ENCODE data around the gene CPAMD8.

DNA sequence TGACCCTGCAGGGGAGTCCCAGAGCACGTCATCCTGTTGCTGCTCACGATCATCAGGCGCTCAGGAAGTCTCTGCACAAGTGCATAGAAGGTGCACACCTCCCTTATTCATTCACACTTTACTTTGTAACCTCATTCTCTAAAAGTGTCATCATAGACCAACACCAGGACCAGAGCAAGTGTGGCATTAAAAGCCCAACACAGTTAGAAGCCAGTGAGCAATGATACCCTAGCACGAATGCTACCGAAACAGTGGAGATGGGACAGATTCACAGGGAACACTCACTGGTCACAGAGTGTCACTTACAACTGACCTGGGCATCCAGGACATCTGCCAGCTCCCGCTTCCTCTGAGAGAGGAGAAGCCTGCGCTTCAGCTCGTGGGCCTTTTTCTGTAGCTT, 31.6 kb upstream of the CPAMD8 start:
- TF ChIP-seq, protein P1, sequence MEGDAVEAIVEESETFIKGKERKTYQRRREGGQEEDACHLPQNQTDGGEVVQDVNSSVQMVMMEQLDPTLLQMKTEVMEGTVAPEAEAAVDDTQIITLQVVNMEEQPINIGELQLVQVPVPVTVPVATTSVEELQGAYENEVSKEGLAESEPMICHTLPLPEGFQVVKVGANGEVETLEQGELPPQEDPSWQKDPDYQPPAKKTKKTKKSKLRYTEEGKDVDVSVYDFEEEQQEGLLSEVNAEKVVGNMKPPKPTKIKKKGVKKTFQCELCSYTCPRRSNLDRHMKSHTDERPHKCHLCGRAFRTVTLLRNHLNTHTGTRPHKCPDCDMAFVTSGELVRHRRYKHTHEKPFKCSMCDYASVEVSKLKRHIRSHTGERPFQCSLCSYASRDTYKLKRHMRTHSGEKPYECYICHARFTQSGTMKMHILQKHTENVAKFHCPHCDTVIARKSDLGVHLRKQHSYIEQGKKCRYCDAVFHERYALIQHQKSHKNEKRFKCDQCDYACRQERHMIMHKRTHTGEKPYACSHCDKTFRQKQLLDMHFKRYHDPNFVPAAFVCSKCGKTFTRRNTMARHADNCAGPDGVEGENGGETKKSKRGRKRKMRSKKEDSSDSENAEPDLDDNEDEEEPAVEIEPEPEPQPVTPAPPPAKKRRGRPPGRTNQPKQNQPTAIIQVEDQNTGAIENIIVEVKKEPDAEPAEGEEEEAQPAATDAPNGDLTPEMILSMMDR (IDR thresholded peaks at IDR 0.05), result no peak
- no peak for TF ChIP-seq POLR2A (IDR thresholded peaks at IDR 0.05)

Data from adrenal gland (tissue), 5 donors.